SK-N-SH (cell line): ENCODE measurements around the gene CNTN4. TPM values are rescaled to one million over a fixed set of nuclear protein-coding genes. Genes with fewer than 3 reads are reported as not detected.

Source experiments
- CTCF ChIA-PET: fragments of 300-600, 350-600 bp; formaldehyde crosslinking; extraction: SDS; loops from one replicate; lab custom pipeline; 2021; lab: Yijun Ruan, JAX
- POLR2A ChIA-PET: fragments of 350-600 bp; sonication (Branson Sonifier 250); formaldehyde crosslinking; extraction: SDS; loops from one replicate; lab custom pipeline; 2020; ENCODE audit warnings: antibody characterized with exemption, inconsistent platforms; lab: Yijun Ruan, JAX
- DNase-seq: peaks from one replicate; pipeline ENCODE4 v3.0.0; 2012
- H2AFZ ChIP-seq: fragments of 200-600 bp; sonication (generic); 2 replicates; pipeline ENCODE4 v1.8.1; 2016; ENCODE audit warnings: antibody characterized with exemption, mild to moderate bottlenecking, low read depth
- H3F3A ChIP-seq: fragments of 200-600 bp; sonication (generic); replicated peaks from 2 replicates; pipeline ENCODE3; 2016; ENCODE audit warnings: antibody characterized with exemption, mild to moderate bottlenecking; ENCODE audit not compliant: insufficient read depth
- H3K27ac ChIP-seq, 2 experiments: fragments of 200-500 bp in 1 of 2; fragments of 200-600 bp in 1 of 2; sonication (Bioruptor generic) in 1 of 2; sonication (generic), shearing (Covaris generic) in 1 of 2; 2 replicates each; pipeline versions ENCODE4 v1.5.1 to v1.6.1; 2014 to 2016; ENCODE audit warnings: low read depth in 2 of 2, inconsistent platforms in 1 of 2, low read length in 1 of 2, mild to moderate bottlenecking in 1 of 2, mixed read lengths in 1 of 2
- H3K27me3 ChIP-seq: fragments of 200-600 bp; sonication (generic), shearing (Covaris generic); 2 replicates; pipeline ENCODE4 v1.6.1; 2016; ENCODE audit warnings: mixed run types; ENCODE audit not compliant: insufficient read depth
- H3K36me3 ChIP-seq, 2 experiments: fragments of 200-500 bp in 1 of 2; fragments of 200-600 bp in 1 of 2; sonication (Bioruptor generic) in 1 of 2; sonication (generic) in 1 of 2; replicated peaks in 1 of 2; 2 replicates each; pipeline versions ENCODE3 to v1.5.1; 2014 to 2016; ENCODE audit warnings: low read length in 1 of 2, mild to moderate bottlenecking in 1 of 2; ENCODE audit not compliant: insufficient read depth in 2 of 2, control insufficient read depth in 1 of 2
- H3K4me1 ChIP-seq, 2 experiments: fragments of 200-500 bp in 1 of 2; fragments of 200-600 bp in 1 of 2; sonication (Bioruptor generic) in 1 of 2; sonication (generic), shearing (Covaris generic) in 1 of 2; 2 replicates each; pipeline versions ENCODE4 v1.5.1 to v1.6.1; 2014 to 2016; ENCODE audit warnings: low read depth in 1 of 2, low read length in 1 of 2, mixed run types in 1 of 2; ENCODE audit not compliant: insufficient read depth in 2 of 2, control insufficient read depth in 1 of 2
- H3K4me2 ChIP-seq: fragments of 200-600 bp; sonication (generic), shearing (Covaris generic); 2 replicates; pipeline ENCODE4 v1.6.1; 2017; ENCODE audit warnings: mixed run types
- H3K4me3 ChIP-seq, 2 experiments: fragments of 200-500 bp in 1 of 2; fragments of 200-600 bp in 1 of 2; sonication (Bioruptor generic) in 1 of 2; sonication (generic), shearing (Covaris generic) in 1 of 2; 2 replicates each; pipeline versions ENCODE4 v1.5.1 to v1.8.1; 2014 to 2016; ENCODE audit warnings: low read depth in 2 of 2, inconsistent platforms in 1 of 2, low read length in 1 of 2, mild to moderate bottlenecking in 1 of 2, mixed read lengths in 1 of 2, moderate library complexity in 1 of 2
- H3K79me2 ChIP-seq: fragments of 200-600 bp; sonication (generic); 2 replicates; pipeline ENCODE4 v1.8.1; 2017; ENCODE audit warnings: mild to moderate bottlenecking; ENCODE audit not compliant: insufficient read depth
- H3K9ac ChIP-seq: fragments of 200-600 bp; sonication (generic); 2 replicates; pipeline ENCODE4 v1.6.1; 2017; ENCODE audit warnings: mixed run types
- H3K9me2 ChIP-seq: fragments of 200-600 bp; sonication (generic); 2 replicates; pipeline ENCODE4 v1.6.1; 2017; ENCODE audit warnings: mixed run types
- H3K9me3 ChIP-seq: fragments of 200-600 bp; sonication (generic); 2 replicates; pipeline ENCODE4 v1.6.1; 2017; ENCODE audit warnings: mixed run types, mild to moderate bottlenecking, moderate library complexity
- H4K20me1 ChIP-seq: fragments of 200-600 bp; sonication (generic); 2 replicates; pipeline ENCODE4 v1.6.1; 2017; ENCODE audit warnings: mild to moderate bottlenecking, mixed run types; ENCODE audit not compliant: insufficient read depth
- ELF1 ChIP-seq: IDR thresholded peaks from 2 replicates; pipeline ENCODE4 v1.4.0; 2012
- EP300 ChIP-seq, 2 experiments: IDR thresholded peaks; 2 replicates each; pipeline versions ENCODE4 v1.4.0 to v1.6.1; 2012; ENCODE audit warnings: borderline replicate concordance in 1 of 2, low read depth in 1 of 2, low read length in 1 of 2
- FOSL2 ChIP-seq: IDR thresholded peaks from 2 replicates; pipeline ENCODE4 v1.4.0; 2012; ENCODE audit warnings: low read depth, mild to moderate bottlenecking, moderate library complexity, borderline replicate concordance
- GABPA ChIP-seq: IDR thresholded peaks from 2 replicates; pipeline ENCODE4 v1.4.0; 2012; ENCODE audit warnings: low read depth, mild to moderate bottlenecking
- MEF2A ChIP-seq: IDR thresholded peaks from 2 replicates; pipeline ENCODE4 v1.4.0; 2012; ENCODE audit warnings: low read depth, borderline replicate concordance
- NRF1 ChIP-seq: IDR thresholded peaks from 2 replicates; pipeline ENCODE4 v1.6.1; 2012; ENCODE audit warnings: low read depth, mild to moderate bottlenecking, low read length
- POLR2AphosphoS5 ChIP-seq: IDR thresholded peaks from 2 replicates; pipeline ENCODE4 v1.6.1; 2012; ENCODE audit warnings: low read depth, low read length
- REST ChIP-seq: IDR thresholded peaks from 2 replicates; pipeline ENCODE4 v1.6.1; 2012; ENCODE audit warnings: mild to moderate bottlenecking, low read depth, low read length, moderate library complexity
- RXRA ChIP-seq: IDR thresholded peaks from 2 replicates; pipeline ENCODE4 v1.4.0; 2012; ENCODE audit warnings: low read depth, mild to moderate bottlenecking, borderline replicate concordance
- SMC3 ChIP-seq: IDR thresholded peaks from 2 replicates; pipeline ENCODE4 v1.6.1; 2012; ENCODE audit warnings: low read depth, low read length, improper control_type of control experiment
- TEAD4 ChIP-seq: IDR thresholded peaks from 2 replicates; pipeline ENCODE4 v1.4.0; 2012; ENCODE audit warnings: mild to moderate bottlenecking, borderline replicate concordance; ENCODE audit not compliant: insufficient read depth
- USF1 ChIP-seq: IDR thresholded peaks from 2 replicates; pipeline ENCODE4 v1.4.0; 2012; ENCODE audit warnings: low read depth, borderline replicate concordance
- USF2 ChIP-seq: fragments of 150-350 bp; IDR thresholded peaks from 2 replicates; pipeline ENCODE4 v1.6.1; 2017; ENCODE audit warnings: antibody characterized with exemption, low read length, low read depth, borderline replicate concordance
- WGBS: methylation state at CpG from one replicate; pipeline ENCODE4 v1.1.6; 2017; ENCODE audit warnings: low lambda C conversion rate; 5-methylcytosine and 5-hydroxymethylcytosine counted together
- polyA plus RNA-seq, 3 experiments: library from polyadenylated mRNA; depleted of rRNA; stranded (reverse); fragments of >200 nt; gene quantifications; 2 replicates each; pipeline ENCODE4 v1.2.3, GENCODE V29; 2012

CNTN4 gene
- polyA plus RNA-seq, 1 of the 3 experiments (the other 2 are of a cell fraction): 0.12 TPM

GRCh38 chr3:2826453-2826852 is 727.8 kb downstream of the CNTN4 start:
- Histone ChIP-seq H4K20me1 (no peaks in the 10 kb centered on the region), H3K4me1 (peaks cover 0 to 2% of the 10 kb centered on the region in 2 experiments; a peak in 1 of 4 replicates), H3K4me2 (no peak overlapping the region), H3K9me2 (no peaks in the 10 kb centered on the region), H3K27me3 (no peaks in the 10 kb centered on the region), H3K79me2 (no peaks in the 10 kb centered on the region), H3F3A (no peaks in the 10 kb centered on the region), H3K9ac (no peak overlapping the region), H2AFZ (no peak overlapping the region), H3K4me3 (no peak overlapping the region), H3K27ac (no peak overlapping the region), H3K9me3 (no peaks in the 10 kb centered on the region), H3K36me3 (no peaks in the 10 kb centered on the region)
- 14% methylated on average over 3 of the region's 3 CpGs for WGBS
- TF ChIP-seq SMC3: no peak
- no peak for TF ChIP-seq MEF2A
- no peak for TF ChIP-seq ELF1
- TF ChIP-seq POLR2AphosphoS5: no peak
- TF ChIP-seq USF2: no peak
- TF ChIP-seq REST: no peak
- TF ChIP-seq USF1: no peak
- TF ChIP-seq GABPA: no peak
- no peak for TF ChIP-seq EP300 (IDR thresholded peaks at IDR 0.05; ENCODE audit: borderline replicate concordance in 1 of 2, low read depth in 1 of 2, low read length in 1 of 2)
- no peak for TF ChIP-seq FOSL2
- no peak for TF ChIP-seq TEAD4
- TF ChIP-seq NRF1: no peak
- TF ChIP-seq RXRA: no peak
- ChIA-PET POLR2A (interaction anchor here (1.0 kb wide), 1 partner anchor 74 kb away, joined by 3 read pairs; no protein-coding TSS in a partner anchor), CTCF (interaction anchor here (0.8 kb wide), 1 partner anchor 9 kb away, joined by 3 read pairs; no protein-coding TSS in a partner anchor)
- DNase-seq: no peak
